Measurements from ENCODE around the gene CREB3. TPM values are rescaled to one million over a fixed set of nuclear protein-coding genes. Genes with fewer than 3 reads are reported as not detected.

The CREB3 gene
- total and polyA plus RNA-seq, 9 of the 15 experiments (the other 6 are each of a cell fraction or from before 2014, with no cell fraction given) = 5.7 to 18.3 (median 14.9) TPM

GRCh38 chr9:35753466-35753865 lies 21.0 kb downstream of the CREB3 start:
- intact Hi-C loops (cut with micrococcal nuclease) (no loop called here), in situ Hi-C loops (cut with MboI) (no loop called here)
- CTCF ChIA-PET (ENCODE audit: low intra/inter-chr PET ratio) = no interaction called here
- BruUV-seq (replicated peaks) = no TSS peak
- TF ChIP-seq FOXJ3 (CRISPR knock-in tag; IDR thresholded peaks at IDR 0.05) (no peak), SOX6 (IDR thresholded peaks at IDR 0.05) (no peak), HMGN3 (IDR thresholded peaks at IDR 0.05; ENCODE audit: borderline replicate concordance, extremely low read depth, insufficient read length, low read depth, low read length) (no peak), IRF1 (CRISPR knock-in tag; IDR thresholded peaks at IDR 0.05; ENCODE audit: borderline replicate concordance) (no peak), ETS1 (conservative IDR thresholded peaks at IDR 0.05; ENCODE audit: control insufficient read depth, low read depth, low read length) (no peak), ZNF589 (CRISPR knock-in tag; IDR thresholded peaks at IDR 0.05; ENCODE audit: low read depth) (no peak), RUNX1 (IDR thresholded peaks at IDR 0.05; ENCODE audit: low read depth) (no peak), GABPB1 (CRISPR knock-in tag; IDR thresholded peaks at IDR 0.05) (no peak), MED1 (CRISPR knock-in tag; IDR thresholded peaks at IDR 0.05; ENCODE audit: borderline replicate concordance) (no peak), ELF1 (tag; IDR thresholded peaks at IDR 0.05) (no peak), SMAD4 (CRISPR knock-in tag; conservative IDR thresholded peaks at IDR 0.05) (no peak), ELF4 (CRISPR knock-in tag; IDR thresholded peaks at IDR 0.05) (no peak), ZNF143 (CRISPR knock-in tag; IDR thresholded peaks at IDR 0.05) (no peak), HMGXB4 (CRISPR knock-in tag; IDR thresholded peaks at IDR 0.05) (no peak), HEY1 (CRISPR knock-in tag; IDR thresholded peaks at IDR 0.05; ENCODE audit: borderline replicate concordance) (no peak), TFE3 (CRISPR knock-in tag; IDR thresholded peaks at IDR 0.05) (no peak), FIP1L1 (IDR thresholded peaks at IDR 0.05; ENCODE audit: low read depth, low read length, poor library complexity, severe bottlenecking) (no peak)
- POLR2A ChIA-PET = interaction anchor here (0.8 to 1.1 kb wide), 2 partner anchors 16 to 17 kb away, joined by 3 to 6 read pairs; no protein-coding TSS in a partner anchor
- no peak overlapping the region for H2AFZ ChIP-seq (ENCODE audit: low read depth, low read length)
- H3K27ac ChIP-seq (ENCODE audit: extremely low read depth, low read depth, low read length) = no peak overlapping the region
- H4K20me1 ChIP-seq (replicated peaks; ENCODE audit: control insufficient read depth, insufficient read depth, low read length) = 0 out of 2 replicates have a peak, but pooled peaks cover 2% of the 10 kb centered on the region
- ATAC-seq (no peak), FAIRE-seq (no peak), DNase-seq (ENCODE audit: extremely low read depth in 1 of 4, low spot score in 3 of 4) (no peak)
- H3K9me1 ChIP-seq (ENCODE audit: control insufficient read depth, insufficient read depth, low read length) = no peaks in the 10 kb centered on the region
- H3K27me3 ChIP-seq (ENCODE audit: control insufficient read depth in 2 of 2, insufficient read depth in 2 of 2, low read length in 2 of 2) = no peaks in the 10 kb centered on the region
- no peak overlapping the region for H3K4me2 ChIP-seq (ENCODE audit: insufficient read depth, low read length)
- peaks cover 31% of the 10 kb centered on the region; the same call in 2 of the 3 replicates for H3K36me3 ChIP-seq (ENCODE audit: control insufficient read depth, insufficient read depth, low read length)
- H3K4me3 ChIP-seq = no peak overlapping the region
- peaks cover 9 to 17% of the 10 kb centered on the region in 2 experiments for H3K4me1 ChIP-seq (replicated peaks in 1 of 2; ENCODE audit: control insufficient read depth in 2 of 2, insufficient read depth in 2 of 2, low read length in 2 of 2)
- 72% methylated on average over 4 of the region's 5 CpGs for WGBS (ENCODE audit: insufficient coverage, low coverage, missing lambda C conversion rate)
- H3K9me3 ChIP-seq (replicated peaks; ENCODE audit: control insufficient read depth, insufficient read depth, low read depth, low read length) = no peaks in the 10 kb centered on the region
- H3K9ac ChIP-seq (ENCODE audit: insufficient read depth in 1 of 2, low read depth in 2 of 2, low read length in 2 of 2) = no peak overlapping the region
- peaks cover 30% of the 10 kb centered on the region for H3K79me2 ChIP-seq (ENCODE audit: control insufficient read depth, insufficient read depth, low read length)
